HepG2 (cell line): ENCODE data around the gene BEST2. TPM values are rescaled to one million over a fixed set of nuclear protein-coding genes. Genes with fewer than 3 reads are reported as not detected.

Experiments
- DNMT3B ChIP-seq: conservative IDR thresholded peaks from 2 replicates; pipeline ENCODE4 v1.6.1; 2016; ENCODE audit warnings: missing biosample characterization, control low read depth
- GZF1 ChIP-seq: sonication (generic); formaldehyde crosslinking; IDR thresholded peaks from 2 replicates; pipeline ENCODE4 v1.5.1; 2020; ENCODE audit warnings: mild to moderate bottlenecking, missing genetic modification reagents
- HMG20A ChIP-seq: IDR thresholded peaks from 2 replicates; pipeline ENCODE4 v1.6.1; 2016; ENCODE audit warnings: borderline replicate concordance
- IRF2 ChIP-seq: IDR thresholded peaks from 2 replicates; pipeline ENCODE4 v1.6.1; 2018; ENCODE audit warnings: missing genetic modification reagents, missing compliant biosample characterization
- JDP2 ChIP-seq: sonication (generic); formaldehyde crosslinking; IDR thresholded peaks from 2 replicates; pipeline ENCODE4 v1.8.1; 2022; ENCODE audit warnings: missing genetic modification reagents, borderline replicate concordance
- MED1 ChIP-seq: sonication (generic); formaldehyde crosslinking; IDR thresholded peaks from 2 replicates; pipeline ENCODE4 v1.4.0; 2020; ENCODE audit warnings: missing genetic modification reagents
- MEIS1 ChIP-seq: sonication (generic); formaldehyde crosslinking; IDR thresholded peaks from 2 replicates; pipeline ENCODE4 v1.9.0; 2021; ENCODE audit warnings: mild to moderate bottlenecking, missing genetic modification reagents, moderate library complexity, borderline replicate concordance
- MTA3 ChIP-seq: sonication (generic); formaldehyde crosslinking; IDR thresholded peaks from 2 replicates; pipeline ENCODE4 v1.4.0; 2020; ENCODE audit warnings: missing genetic modification reagents
- NFYC ChIP-seq: IDR thresholded peaks from 2 replicates; pipeline ENCODE4 v1.6.1; 2016; ENCODE audit warnings: missing genetic modification reagents, missing compliant biosample characterization
- NKX3-1 ChIP-seq: sonication (generic); formaldehyde crosslinking; IDR thresholded peaks from 2 replicates; pipeline ENCODE4 v1.5.0; 2020; ENCODE audit warnings: missing genetic modification reagents
- RARA ChIP-seq: IDR thresholded peaks from 2 replicates; pipeline ENCODE4 v1.6.1; 2016; ENCODE audit warnings: missing genetic modification reagents, missing compliant biosample characterization
- RCOR2 ChIP-seq: IDR thresholded peaks from 2 replicates; pipeline ENCODE4 v1.6.1; 2016; ENCODE audit warnings: missing biosample characterization, missing genetic modification reagents
- REPIN1 ChIP-seq: sonication (generic); formaldehyde crosslinking; IDR thresholded peaks from 2 replicates; pipeline ENCODE4 v1.8.0; 2022; ENCODE audit warnings: missing genetic modification reagents, low read depth, mild to moderate bottlenecking, borderline replicate concordance
- SMC3 ChIP-seq: IDR thresholded peaks from 2 replicates; pipeline ENCODE4 v1.6.1; 2011; ENCODE audit warnings: low read length, improper control_type of control experiment
- SRSF1 ChIP-seq: fragments of 200-400 bp; formaldehyde crosslinking; optimal IDR thresholded peaks from 2 replicates; pipeline ENCODE3; 2017; ENCODE audit warnings: mild to moderate bottlenecking, low read depth, low read length, moderate library complexity
- TBX3 ChIP-seq: fragments of 450-650 bp; IDR thresholded peaks from 2 replicates; pipeline ENCODE4 v1.6.1; 2017; ENCODE audit warnings: antibody characterized with exemption, mild to moderate bottlenecking, inconsistent platforms, borderline replicate concordance
- TCF7 ChIP-seq: sonication (generic); IDR thresholded peaks from 2 replicates; pipeline ENCODE4 v1.6.1; 2016; ENCODE audit warnings: antibody characterized with exemption, low read depth
- TOE1 ChIP-seq: sonication (generic); formaldehyde crosslinking; IDR thresholded peaks from 2 replicates; pipeline ENCODE4 v1.4.0; 2020; ENCODE audit warnings: mild to moderate bottlenecking, missing genetic modification reagents
- YEATS2 ChIP-seq: sonication (generic); formaldehyde crosslinking; IDR thresholded peaks from 2 replicates; pipeline ENCODE4 v1.4.0; 2020; ENCODE audit warnings: missing genetic modification reagents, borderline replicate concordance
- ZGPAT ChIP-seq: IDR thresholded peaks from 2 replicates; pipeline ENCODE4 v1.6.1; 2016; ENCODE audit warnings: mild to moderate bottlenecking
- ZNF138 ChIP-seq: sonication (generic); formaldehyde crosslinking; IDR thresholded peaks from 2 replicates; pipeline ENCODE4 v1.5.0; 2020; ENCODE audit warnings: mild to moderate bottlenecking, low read depth, missing genetic modification reagents
- ZNF275 ChIP-seq: sonication (generic); formaldehyde crosslinking; IDR thresholded peaks from 2 replicates; pipeline ENCODE4 v1.8.0; 2022; ENCODE audit warnings: missing genetic modification reagents, mild to moderate bottlenecking, inconsistent platforms, borderline replicate concordance
- ZNF550 ChIP-seq: sonication (generic); formaldehyde crosslinking; IDR thresholded peaks from 2 replicates; pipeline ENCODE4 v1.4.0; 2020; ENCODE audit warnings: mild to moderate bottlenecking, missing genetic modification reagents, borderline replicate concordance
- ZNF598 ChIP-seq: sonication (generic); formaldehyde crosslinking; IDR thresholded peaks from 2 replicates; pipeline ENCODE4 v1.5.1; 2020; ENCODE audit warnings: mild to moderate bottlenecking, missing genetic modification reagents, borderline replicate concordance
- ZNF607 ChIP-seq: sonication (generic); formaldehyde crosslinking; IDR thresholded peaks from 2 replicates; pipeline ENCODE4 v1.5.1; 2020; ENCODE audit warnings: missing genetic modification reagents, mild to moderate bottlenecking, borderline replicate concordance
- ZNF629 ChIP-seq: sonication (generic); formaldehyde crosslinking; conservative IDR thresholded peaks from 2 replicates; pipeline ENCODE4 v1.5.0; 2020; ENCODE audit warnings: missing genetic modification reagents
- ZNF672 ChIP-seq: sonication (generic); formaldehyde crosslinking; IDR thresholded peaks from 2 replicates; pipeline ENCODE4 v1.8.1; 2022; ENCODE audit warnings: missing genetic modification reagents
- ZNF720 ChIP-seq: sonication (generic); formaldehyde crosslinking; IDR thresholded peaks from 2 replicates; pipeline ENCODE4 v1.4.0; 2020; ENCODE audit warnings: missing genetic modification reagents
- ZNF780A ChIP-seq: sonication (generic); formaldehyde crosslinking; IDR thresholded peaks from 2 replicates; pipeline ENCODE4 v1.8.0; 2022; ENCODE audit warnings: mild to moderate bottlenecking, missing genetic modification reagents, moderate library complexity
- ZNF839 ChIP-seq: sonication (generic); formaldehyde crosslinking; IDR thresholded peaks from 2 replicates; pipeline ENCODE4 v1.4.0; 2020; ENCODE audit warnings: missing genetic modification reagents, mild to moderate bottlenecking, borderline replicate concordance
- ZSCAN20 ChIP-seq: sonication (generic); formaldehyde crosslinking; IDR thresholded peaks from 2 replicates; pipeline ENCODE4 v1.4.0; 2020; ENCODE audit warnings: missing genetic modification reagents, mild to moderate bottlenecking, borderline replicate concordance
- polyA plus RNA-seq, 8 experiments: library from polyadenylated mRNA; depleted of rRNA in 3 of 8; stranded (reverse) in 7 of 8; unstranded in 1 of 8; fragments of >200 nt; fragmentation: Illumina TruSeq in 4 of 8; extraction: Trizol in 4 of 8; gene quantifications; 2 replicates each; pipeline versions ENCODE4 v1.2.1 to v1.2.3, GENCODE V29; 2011 to 2016; ENCODE audit warnings: low read depth in 4 of 8, missing spikeins in 1 of 8, mixed read lengths in 1 of 8; ENCODE audit not compliant: insufficient read depth in 1 of 8
- total RNA-seq, 5 experiments: library from RNA; depleted of rRNA; stranded (reverse); fragments of >200 nt; fragmentation: Illumina TruSeq; extraction: Trizol; gene quantifications; 2 replicates each; pipeline ENCODE4 v1.2.3, GENCODE V29; 2016; ENCODE audit warnings: low read depth in 1 of 5

BEST2 gene
- total and polyA plus RNA-seq, 2 of the 13 experiments (the other 11 are each of a cell fraction or from before 2014, with no cell fraction given): not detected

DNA sequence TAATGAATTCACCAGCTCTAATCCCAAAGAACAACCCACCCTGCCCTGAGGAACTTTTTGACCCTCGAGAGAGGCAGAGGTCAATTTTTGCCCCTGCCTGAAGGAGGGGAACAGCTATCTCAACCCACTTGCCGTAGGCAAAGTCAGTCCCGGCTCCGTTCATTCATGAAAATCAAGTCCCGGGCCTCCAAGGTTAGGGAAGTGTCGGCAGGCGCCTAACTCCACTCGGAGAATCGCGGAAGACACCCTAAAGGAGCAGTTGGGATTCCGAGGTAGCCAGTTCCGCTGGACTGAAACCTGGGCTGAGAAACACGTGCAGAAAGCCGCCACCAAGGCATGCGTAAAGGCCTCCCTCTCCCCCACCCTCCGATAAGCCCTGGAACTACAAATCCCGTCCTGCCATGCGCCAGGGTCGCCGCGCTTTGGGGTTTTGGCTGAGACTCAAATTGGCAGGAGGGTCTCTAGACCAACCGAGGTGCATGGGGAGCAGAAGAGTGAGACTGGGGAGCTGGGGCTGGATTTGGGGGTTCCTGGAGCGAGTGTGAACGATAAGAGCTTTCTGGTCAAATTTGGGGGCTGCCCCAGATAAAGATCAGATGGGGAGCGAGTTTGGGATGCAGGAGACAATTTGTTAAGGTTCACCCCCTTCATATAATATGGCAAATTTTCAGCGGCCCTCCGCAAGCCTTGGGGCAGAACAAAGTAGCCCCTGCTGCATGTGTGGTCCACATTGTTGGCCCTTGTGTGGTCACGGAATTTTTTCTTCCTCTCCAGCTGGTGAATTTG is 27.8 kb upstream of the BEST2 start, which contains the start of gene TNPO2 (continued):
- no peak; the same call in 1 of the 2 replicates for TF ChIP-seq ZNF275 (CRISPR knock-in tag)
- TF ChIP-seq ZNF780A (CRISPR knock-in tag): no peak
- TF ChIP-seq TOE1 (CRISPR knock-in tag): no peak
- TF ChIP-seq ZNF607 (CRISPR knock-in tag): peak; percentile 35; the same call in 1 of the 2 replicates
- peak; percentile 29; the same call in 1 of the 2 replicates for TF ChIP-seq ZGPAT
- TF ChIP-seq IRF2: peak; percentile 61; the same call in 1 of the 2 replicates
- TF ChIP-seq MEIS1 (CRISPR knock-in tag): no peak
- TF ChIP-seq REPIN1: no peak
- peak; percentile 59; the same call in 1 of the 2 replicates for TF ChIP-seq YEATS2 (CRISPR knock-in tag)
- TF ChIP-seq TCF7: no peak
- peak; percentile 48; the same call in 1 of the 2 replicates for TF ChIP-seq NFYC (CRISPR knock-in tag)
- TF ChIP-seq TBX3: no peak
- no peak for TF ChIP-seq MTA3 (CRISPR knock-in tag)
- TF ChIP-seq DNMT3B (CRISPR knock-in tag): 0 out of 2 replicates have a peak, but pooled peaks have one; percentile 45
- TF ChIP-seq HMG20A (CRISPR knock-in tag): no peak
- no peak for TF ChIP-seq ZNF550 (CRISPR knock-in tag)
- 0 out of 2 replicates have a peak, but pooled peaks have one; percentile 4 for TF ChIP-seq RARA (CRISPR knock-in tag)
- TF ChIP-seq RCOR2: no peak
- TF ChIP-seq ZSCAN20 (CRISPR knock-in tag): no peak
- no peak for TF ChIP-seq ZNF839 (CRISPR knock-in tag)
- TF ChIP-seq SMC3: no peak
- TF ChIP-seq GZF1 (CRISPR knock-in tag): no peak
- TF ChIP-seq JDP2 (CRISPR knock-in tag): no peak
- no peak for TF ChIP-seq ZNF138 (CRISPR knock-in tag)
- TF ChIP-seq ZNF720 (CRISPR knock-in tag): no peak
- peak; percentile 71; the same call in 1 of the 2 replicates for TF ChIP-seq ZNF598 (CRISPR knock-in tag)
- no peak for TF ChIP-seq ZNF629 (CRISPR knock-in tag)
- no peak for TF ChIP-seq SRSF1
- TF ChIP-seq ZNF672: no peak
- peak; percentile 51 for TF ChIP-seq MED1 (CRISPR knock-in tag)
- no peak for TF ChIP-seq NKX3-1 (CRISPR knock-in tag)
